Osteoblast (primary cell): ENCODE results near the gene C3orf20. TPM values are rescaled to one million over a fixed set of nuclear protein-coding genes. Genes with fewer than 3 reads are reported as not detected.

Experiments
- DNase-seq: peaks from one replicate; pipeline ENCODE4 v3.0.0; 2011; ENCODE audit warnings: low spot score, mixed read lengths; ENCODE audit not compliant: insufficient read length; ENCODE audit errors: missing footprints
- H2AFZ ChIP-seq: 2 replicates; pipeline ENCODE4 v1.6.0; 2011; ENCODE audit warnings: mild to moderate bottlenecking, low read length
- H3K27ac ChIP-seq: 2 replicates; pipeline ENCODE4 v1.5.1; 2011; ENCODE audit warnings: mild to moderate bottlenecking, low read depth, low read length, moderate library complexity
- H3K27me3 ChIP-seq: 2 replicates; pipeline ENCODE4 v1.6.0; 2012; ENCODE audit warnings: mild to moderate bottlenecking, control low read depth, inconsistent platforms, low read length, moderate library complexity; ENCODE audit not compliant: insufficient read depth
- H3K36me3 ChIP-seq: 2 replicates; pipeline ENCODE4 v1.5.1; 2011; ENCODE audit warnings: mild to moderate bottlenecking, low read length, control low read depth, moderate library complexity; ENCODE audit not compliant: insufficient read depth
- H3K4me1 ChIP-seq: 2 replicates; pipeline ENCODE4 v1.5.1; 2011; ENCODE audit warnings: mild to moderate bottlenecking, low read length, control low read depth, moderate library complexity; ENCODE audit not compliant: insufficient read depth
- H3K4me2 ChIP-seq: 2 replicates; pipeline ENCODE4 v1.6.0; 2011; ENCODE audit warnings: mild to moderate bottlenecking, low read length; ENCODE audit not compliant: insufficient read depth
- H3K4me3 ChIP-seq: fragments of 200-600 bp; sonication (generic); 3 replicates; pipeline ENCODE4 v1.5.1; 2012; ENCODE audit warnings: mild to moderate bottlenecking, low read length, inconsistent platforms; ENCODE audit not compliant: insufficient read depth
- H3K79me2 ChIP-seq: 2 replicates; pipeline ENCODE4 v1.6.0; 2012; ENCODE audit warnings: mild to moderate bottlenecking, low read length, control low read depth, inconsistent platforms; ENCODE audit not compliant: insufficient read depth
- H3K9me3 ChIP-seq: 2 replicates; pipeline ENCODE4 v1.5.1; 2011; ENCODE audit warnings: low read depth, low read length, control low read depth
- H4K20me1 ChIP-seq: 2 replicates; pipeline ENCODE4 v1.6.0; 2012; ENCODE audit warnings: mild to moderate bottlenecking, low read length, control low read depth; ENCODE audit not compliant: insufficient read depth
- total RNA-seq: library from RNA; depleted of rRNA; stranded (reverse); fragments of >200 nt; gene quantifications from 2 replicates; pipeline ENCODE4 v1.2.3, GENCODE V29; 2012
- TF ChIP-seq, protein P1 (sequence below): IDR thresholded peaks from 2 replicates; pipeline ENCODE4 v1.5.1; 2011; ENCODE audit warnings: mild to moderate bottlenecking, low read depth, low read length, moderate library complexity; ENCODE audit errors: extremely low read depth

The C3orf20 gene
- total RNA-seq, 1 donor, result under 0.01 TPM

DNA sequence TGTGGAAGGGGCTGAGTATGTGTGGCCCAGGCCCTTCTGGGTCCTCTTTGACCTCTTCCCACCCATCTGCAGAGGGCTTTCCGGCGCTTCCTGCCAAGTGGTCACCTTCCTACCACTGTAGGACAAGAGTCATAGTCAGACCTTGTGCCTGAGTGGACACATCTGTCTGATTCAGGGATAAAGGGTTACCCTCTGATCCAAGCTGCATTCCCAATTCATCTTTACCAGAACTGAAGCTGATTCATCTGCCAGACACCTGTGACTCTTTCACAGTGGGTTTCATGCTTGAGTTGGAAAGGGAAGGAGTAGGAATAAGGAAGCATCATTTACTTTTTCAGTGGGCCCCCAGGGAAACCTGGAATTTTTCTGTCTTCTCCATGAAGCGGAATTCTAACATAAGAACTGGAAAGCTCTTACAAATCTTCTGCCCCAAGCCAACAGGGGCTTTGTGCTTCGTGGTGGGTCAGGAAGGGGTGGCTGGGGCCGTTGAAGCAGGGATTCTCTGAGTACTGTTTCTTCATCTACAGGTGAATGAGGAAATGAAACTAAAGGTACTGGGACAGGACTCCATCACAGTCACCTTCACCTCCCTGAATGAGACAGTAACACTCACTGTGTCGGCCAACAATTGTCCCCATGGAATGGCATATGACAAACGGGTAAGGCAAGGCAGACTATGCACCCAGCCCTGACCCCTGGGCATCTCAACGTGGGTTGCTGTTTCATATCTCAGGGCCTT, 46.4 kb downstream of the C3orf20 start:
- Histone ChIP-seq H3K4me1 (peaks cover 9% of the 10 kb centered on the region), H2AFZ (no peak overlapping the region), H3K36me3 (no peaks in the 10 kb centered on the region), H3K4me2 (no peak overlapping the region), H3K79me2 (no peaks in the 10 kb centered on the region), H3K9me3 (no peaks in the 10 kb centered on the region), H3K27me3 (no peaks in the 10 kb centered on the region), H3K4me3 (no peak overlapping the region), H4K20me1 (no peaks in the 10 kb centered on the region), H3K27ac (no peak overlapping the region)
- DNase-seq, result no peak
- TF ChIP-seq, protein P1, sequence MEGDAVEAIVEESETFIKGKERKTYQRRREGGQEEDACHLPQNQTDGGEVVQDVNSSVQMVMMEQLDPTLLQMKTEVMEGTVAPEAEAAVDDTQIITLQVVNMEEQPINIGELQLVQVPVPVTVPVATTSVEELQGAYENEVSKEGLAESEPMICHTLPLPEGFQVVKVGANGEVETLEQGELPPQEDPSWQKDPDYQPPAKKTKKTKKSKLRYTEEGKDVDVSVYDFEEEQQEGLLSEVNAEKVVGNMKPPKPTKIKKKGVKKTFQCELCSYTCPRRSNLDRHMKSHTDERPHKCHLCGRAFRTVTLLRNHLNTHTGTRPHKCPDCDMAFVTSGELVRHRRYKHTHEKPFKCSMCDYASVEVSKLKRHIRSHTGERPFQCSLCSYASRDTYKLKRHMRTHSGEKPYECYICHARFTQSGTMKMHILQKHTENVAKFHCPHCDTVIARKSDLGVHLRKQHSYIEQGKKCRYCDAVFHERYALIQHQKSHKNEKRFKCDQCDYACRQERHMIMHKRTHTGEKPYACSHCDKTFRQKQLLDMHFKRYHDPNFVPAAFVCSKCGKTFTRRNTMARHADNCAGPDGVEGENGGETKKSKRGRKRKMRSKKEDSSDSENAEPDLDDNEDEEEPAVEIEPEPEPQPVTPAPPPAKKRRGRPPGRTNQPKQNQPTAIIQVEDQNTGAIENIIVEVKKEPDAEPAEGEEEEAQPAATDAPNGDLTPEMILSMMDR, result no peak

DNA sequence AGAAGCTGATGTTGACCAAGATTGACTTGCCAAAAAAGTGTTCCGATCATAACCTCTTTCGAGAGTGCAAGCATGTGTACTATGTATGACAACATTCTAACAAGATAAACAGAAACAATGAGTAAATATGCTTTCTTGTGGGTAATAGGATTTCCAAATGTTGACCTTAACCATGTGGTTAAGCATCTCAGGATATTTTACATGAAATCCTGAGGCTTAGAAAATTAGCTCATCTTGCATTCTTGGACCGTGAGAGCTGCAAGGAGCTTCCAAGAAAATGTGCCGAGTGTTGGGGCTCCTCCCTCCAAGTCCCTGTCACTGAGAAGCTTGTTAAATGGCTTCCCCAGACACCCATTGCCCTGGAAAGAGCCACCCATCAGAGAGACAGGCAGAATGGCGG, 50.1 kb downstream of the C3orf20 start:
- Histone ChIP-seq H3K4me3 (no peak overlapping the region), H4K20me1 (no peaks in the 10 kb centered on the region)
- TF ChIP-seq, protein P1, result no peak

GRCh38 chr3:14725564-14726440, 50.9 kb downstream of the C3orf20 start:
- TF ChIP-seq, protein P1, result no peak
- no peak overlapping the region for H3K27ac ChIP-seq
- no peak overlapping the region for H3K4me2 ChIP-seq

More for the DNA sequence above, 50.1 kb downstream of the C3orf20 start:
- H3K9me3 ChIP-seq, result no peaks in the 10 kb centered on the region
- H3K27me3 ChIP-seq, result no peaks in the 10 kb centered on the region
- H2AFZ ChIP-seq, result no peak overlapping the region
- no peaks in the 10 kb centered on the region for H3K79me2 ChIP-seq
- no peak overlapping the region for H3K4me2 ChIP-seq
- DNase-seq, result no peak
- no peaks in the 10 kb centered on the region for H3K36me3 ChIP-seq
- no peak overlapping the region for H3K27ac ChIP-seq
- peaks cover 6% of the 10 kb centered on the region for H3K4me1 ChIP-seq

DNA sequence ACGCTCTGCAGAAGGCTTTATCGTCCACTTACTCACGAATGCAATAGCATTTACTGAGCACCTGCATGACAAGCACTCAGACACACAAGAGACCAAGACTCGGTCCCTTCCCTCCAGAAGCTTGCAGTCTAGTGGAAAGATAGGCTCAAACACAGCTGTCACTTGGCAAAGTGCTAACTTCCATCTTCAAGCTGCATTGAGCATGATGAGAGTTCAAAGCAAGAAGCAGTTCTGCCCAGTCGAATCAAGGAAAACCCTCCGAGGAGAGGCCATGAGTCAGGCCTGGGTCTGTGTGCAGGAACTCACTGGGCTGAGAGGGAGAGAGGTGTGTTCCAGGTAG, 51.5 kb downstream of the C3orf20 start:
- Histone ChIP-seq H3K79me2 (no peaks in the 10 kb centered on the region), H3K4me2 (no peak overlapping the region), H3K27ac (no peak overlapping the region), H3K9me3 (no peaks in the 10 kb centered on the region), H3K36me3 (no peaks in the 10 kb centered on the region), H3K4me1 (peaks cover 6% of the 10 kb centered on the region), H4K20me1 (no peaks in the 10 kb centered on the region), H3K4me3 (no peak overlapping the region), H3K27me3 (no peaks in the 10 kb centered on the region), H2AFZ (no peak overlapping the region)
- TF ChIP-seq, protein P1, result no peak
- DNase-seq, result no peak

More at GRCh38 chr3:14725564-14726440, 50.9 kb downstream of the C3orf20 start:
- no peaks in the 10 kb centered on the region for H3K27me3 ChIP-seq
- H4K20me1 ChIP-seq, result no peaks in the 10 kb centered on the region
- no peak overlapping the region for H2AFZ ChIP-seq
- H3K79me2 ChIP-seq, result no peaks in the 10 kb centered on the region
- no peaks in the 10 kb centered on the region for H3K9me3 ChIP-seq
- H3K4me1 ChIP-seq, result peaks cover 6% of the 10 kb centered on the region
- no peak overlapping the region for H3K4me3 ChIP-seq
- DNase-seq, result no peak
- H3K36me3 ChIP-seq, result no peaks in the 10 kb centered on the region
